NCI-H1048 (cell line): ENCODE measurements around the gene DDB1.

Experiments
- DNase-seq: peaks from one replicate; lab custom pipeline; 2025; lab: John Stamatoyannopoulos, UW

DDB1 gene

GRCh38 chr11:61297341-61297740, 35.6 kb downstream of the DDB1 start:
- DNase-seq: no peak

- DNase-seq: no peak
Measured at GRCh38 chr11:61295596-61295926, 37.3 kb downstream of the DDB1 start.

GRCh38 chr11:61294717-61295595, 37.9 kb downstream of the DDB1 start, which contains the start of gene VWCE:
Gene VWCE, minus strand, starts transcription at chr11:61295316. Its CDS starts 279 bp downstream, at chr11:61295037.
- no peak for DNase-seq

GRCh38 chr11:61293867-61294716, 38.8 kb downstream of the DDB1 start:
- DNase-seq: no peak

GRCh38 chr11:61292356-61292755, 40.5 kb downstream of the DDB1 start:
- DNase-seq: no peak

GRCh38 chr11:61290905-61291690, 41.8 kb downstream of the DDB1 start:
- no peak for DNase-seq

- no peak for DNase-seq
Measured at GRCh38 chr11:61287338-61287977, 45.4 kb downstream of the DDB1 start.

- no peak for DNase-seq
Measured at GRCh38 chr11:61283613-61284012, 49.3 kb downstream of the DDB1 start.

- DNase-seq: no peak
Measured at GRCh38 chr11:61281581-61282250, 51.2 kb downstream of the DDB1 start.

GRCh38 chr11:61280883-61281580, 51.9 kb downstream of the DDB1 start:
- no peak for DNase-seq

GRCh38 chr11:61279934-61280659, 52.8 kb downstream of the DDB1 start:
- DNase-seq: no peak

GRCh38 chr11:61278001-61278470, 54.9 kb downstream of the DDB1 start:
- no peak for DNase-seq

GRCh38 chr11:61277186-61278000, 55.5 kb downstream of the DDB1 start:
- no peak for DNase-seq

- DNase-seq: no peak
Measured at GRCh38 chr11:61275191-61275590, 57.7 kb downstream of the DDB1 start.

GRCh38 chr11:61274084-61274483, 58.8 kb downstream of the DDB1 start:
- no peak for DNase-seq

GRCh38 chr11:61273178-61274078, 59.5 kb downstream of the DDB1 start:
- DNase-seq: no peak

- no peak for DNase-seq
Measured at GRCh38 chr11:61272731-61273130, 60.2 kb downstream of the DDB1 start.
